Natural killer cell (primary cell): Measurements from ENCODE around the gene TESMIN. TPM values are rescaled to one million over a fixed set of nuclear protein-coding genes. Genes with fewer than 3 reads are reported as not detected.

ENCODE experiments used
- ATAC-seq, 3 donors: fragments of 150-1000 bp in 2 of 3; fragments of 200-7000 bp in 1 of 3; cut with Tn5 transposase; 1 replicate in 1 of 3; 2 replicates in 2 of 3; pipeline ENCODE4 v1.10.0; 2021; ENCODE audit warnings: mild to moderate bottlenecking in 2 of 3, moderate library complexity in 2 of 3
- DNase-seq, 2 donors: peaks; one replicate each; pipeline versions ENCODE4 v3.0.0 to v3.0.0-alpha.2; 2013 to 2021; ENCODE audit warnings: mixed read lengths in 1 of 2
- H3K27ac ChIP-seq: one replicate; pipeline ENCODE4 v1.5.1; 2013; ENCODE audit warnings: mild to moderate bottlenecking, low read length
- H3K27me3 ChIP-seq: one replicate; pipeline ENCODE4 v1.6.1; 2013; ENCODE audit warnings: low read length; ENCODE audit not compliant: control insufficient read depth, insufficient read depth
- H3K36me3 ChIP-seq: one replicate; pipeline ENCODE4 v1.6.1; 2013; ENCODE audit warnings: low read length; ENCODE audit not compliant: control insufficient read depth, insufficient read depth
- H3K4me1 ChIP-seq: one replicate; pipeline ENCODE4 v1.6.1; 2013; ENCODE audit warnings: low read length; ENCODE audit not compliant: control insufficient read depth, insufficient read depth
- H3K4me3 ChIP-seq: one replicate; pipeline ENCODE4 v1.5.1; 2013; ENCODE audit warnings: low read length
- H3K9me3 ChIP-seq: one replicate; pipeline ENCODE4 v1.6.1; 2013; ENCODE audit warnings: low read length; ENCODE audit not compliant: control insufficient read depth, insufficient read depth
- H3K27ac Mint-ChIP-seq, 2 donors: one replicate each; pipeline ENCODE4 v1.8.0; 2022; ENCODE audit warnings: mild to moderate bottlenecking in 2 of 2, mixed read lengths in 2 of 2, moderate library complexity in 1 of 2
- H3K27me3 Mint-ChIP-seq, 2 donors: one replicate each; pipeline ENCODE4 v1.8.0; 2022; ENCODE audit warnings: low read depth in 2 of 2, mixed read lengths in 2 of 2
- H3K36me3 Mint-ChIP-seq: one replicate; pipeline ENCODE4 v1.8.0; 2022; ENCODE audit warnings: mixed read lengths
- H3K4me1 Mint-ChIP-seq, 2 donors: one replicate each; pipeline ENCODE4 v1.8.0; 2022; ENCODE audit warnings: mixed read lengths in 2 of 2
- H3K4me3 Mint-ChIP-seq: one replicate; pipeline ENCODE4 v1.8.0; 2022; ENCODE audit warnings: mild to moderate bottlenecking, moderate library complexity, mixed read lengths
- H3K9me3 Mint-ChIP-seq, 2 donors: one replicate each; pipeline ENCODE4 v1.8.0; 2022; ENCODE audit warnings: mixed read lengths in 2 of 2
- CTCF ChIP-seq: fragments of 200-600 bp; IDR thresholded peaks from one replicate; pipeline ENCODE4 v1.8.0; 2022; ENCODE audit warnings: antibody characterized with exemption
- WGBS: methylation state at CpG from one replicate; pipeline ENCODE4 v1.1.7; 2013; ENCODE audit warnings: missing lambda C conversion rate; ENCODE audit not compliant: insufficient coverage; 5-methylcytosine and 5-hydroxymethylcytosine counted together
- intact Hi-C: fragments of 100-400 bp; cut with micrococcal nuclease; formaldehyde crosslinking; loops from one replicate; pipeline ENCODE4 v1.14.2; 2022
- total RNA-seq, 4 donors: library from RNA; stranded (reverse); fragments of 120-200 nt in 1 of 4; gene quantifications; one replicate each; pipeline versions ENCODE4 v1.2.3 to v1.2.4, GENCODE V29; 2013 to 2022

The TESMIN gene
- total RNA-seq, 3 donors from 2014 or later (not counting 1 experiment from before 2014, with no cell fraction given): 1.1 to 3.9 (median 1.1) TPM

GRCh38 chr11:68753300-68753699 lies 2.0 kb upstream of the TESMIN start:
- ATAC-seq: no peak
- no peaks in the 10 kb centered on the region for H3K27me3 Mint-ChIP-seq
- Histone ChIP-seq H3K36me3 (peaks cover 23% of the 10 kb centered on the region), H3K4me1 (peaks cover 11% of the 10 kb centered on the region), H3K27ac (no peak overlapping the region), H3K27me3 (no peaks in the 10 kb centered on the region), H3K9me3 (no peaks in the 10 kb centered on the region), H3K4me3 (no peak overlapping the region)
- no peaks in the 10 kb centered on the region for H3K9me3 Mint-ChIP-seq
- peak overlapping the region; percentile 29 for H3K4me3 Mint-ChIP-seq
- WGBS: 85% methylated on average over 9 of the region's 9 CpGs
- no peak for TF ChIP-seq CTCF
- no peak for DNase-seq
- no peaks in the 10 kb centered on the region for H3K36me3 Mint-ChIP-seq
- peaks cover 12 to 27% of the 10 kb centered on the region in 2 donors for H3K4me1 Mint-ChIP-seq
- intact Hi-C loops: no loop called here
- no peak overlapping the region for H3K27ac Mint-ChIP-seq

- no peak overlapping the region for H3K4me3 Mint-ChIP-seq
- no peaks in the 10 kb centered on the region for H3K27me3 Mint-ChIP-seq
- no peaks in the 10 kb centered on the region for H3K36me3 ChIP-seq
- no peak for DNase-seq
- no peaks in the 10 kb centered on the region for H3K9me3 Mint-ChIP-seq
- no peaks in the 10 kb centered on the region for H3K36me3 Mint-ChIP-seq
- H3K9me3 ChIP-seq: no peaks in the 10 kb centered on the region
- no peak overlapping the region for H3K27ac Mint-ChIP-seq
- ATAC-seq: no peak
- H3K27ac ChIP-seq: no peak overlapping the region
- no peak overlapping the region for H3K4me3 ChIP-seq
- 2% methylated on average over 18 of the region's 22 CpGs for WGBS
- H3K27me3 ChIP-seq: no peaks in the 10 kb centered on the region
- intact Hi-C loops: no loop called here
- peaks cover 12 to 27% of the 10 kb centered on the region in 2 donors for H3K4me1 Mint-ChIP-seq
- no peak for TF ChIP-seq CTCF
- H3K4me1 ChIP-seq: peaks cover 11% of the 10 kb centered on the region
These were observed 355 bp downstream of the TESMIN start for GRCh38 chr11:68751004-68751325.

- intact Hi-C loops: no loop called here
These were observed 921 bp downstream of the TESMIN start for GRCh38 chr11:68750195-68751003.

More at GRCh38 chr11:68750195-68751003, 921 bp downstream of the TESMIN start:
- TF ChIP-seq CTCF: no peak
- Histone ChIP-seq H3K4me1 (peaks cover 11% of the 10 kb centered on the region), H3K27ac (no peak overlapping the region), H3K4me3 (no peak overlapping the region), H3K27me3 (no peaks in the 10 kb centered on the region), H3K36me3 (no peaks in the 10 kb centered on the region), H3K9me3 (no peaks in the 10 kb centered on the region)
- WGBS: 32% methylated on average over 74 of the region's 76 CpGs
- Mint-ChIP-seq H3K27me3 (no peaks in the 10 kb centered on the region), H3K4me3 (peak overlapping the region; percentile 80), H3K36me3 (no peaks in the 10 kb centered on the region), H3K4me1 (peaks cover 12 to 27% of the 10 kb centered on the region in 2 donors), H3K9me3 (no peaks in the 10 kb centered on the region), H3K27ac (peak overlapping the region in 1 of 2 donors; percentile 21)
- DNase-seq (peak; percentile 30 to 45), ATAC-seq (no peak)
